Kidney (tissue), 22 donors: ENCODE data around the gene GFOD2. TPM values are rescaled to one million over a fixed set of nuclear protein-coding genes. Genes with fewer than 3 reads are reported as not detected.

Experiments
- DNase-seq, 5 donors: peaks; one replicate each; pipeline ENCODE4 v3.0.0-alpha.2; 2013 to 2020
- FAIRE-seq: peaks from 2 replicates; lab custom pipeline; 2012; peaks lifted over from hg19 to GRCh38; lab: Jason Lieb, UNC
- H3K27ac ChIP-seq, 2 donors: one replicate each; pipeline ENCODE4 v1.7.0; 2013; ENCODE audit warnings: low read depth in 2 of 2, low read length in 2 of 2, inconsistent platforms in 1 of 2
- H3K27me3 ChIP-seq: one replicate; pipeline ENCODE4 v1.7.1; 2013; ENCODE audit warnings: low read length, inconsistent platforms; ENCODE audit not compliant: control insufficient read depth, insufficient read depth
- H3K36me3 ChIP-seq, 3 donors: one replicate each; pipeline versions ENCODE4 v1.7.0 to v1.7.1; 2013; ENCODE audit warnings: low read length in 3 of 3, control low read depth in 1 of 3, inconsistent platforms in 1 of 3; ENCODE audit not compliant: insufficient read depth in 3 of 3, control insufficient read depth in 2 of 3
- H3K4me1 ChIP-seq, 3 donors: one replicate each; pipeline versions ENCODE4 v1.7.0 to v1.7.1; 2013; ENCODE audit warnings: low read length in 3 of 3, inconsistent platforms in 1 of 3, low read depth in 1 of 3; ENCODE audit not compliant: control insufficient read depth in 2 of 3, insufficient read depth in 2 of 3
- H3K4me3 ChIP-seq, 3 donors: one replicate each; pipeline versions ENCODE4 v1.7.0 to v1.8.1; 2013; ENCODE audit warnings: low read length in 3 of 3, control low read depth in 1 of 3, inconsistent platforms in 1 of 3
- H3K9ac ChIP-seq, 3 donors: one replicate each; pipeline versions ENCODE4 v1.7.0 to v1.7.1; 2013; ENCODE audit warnings: low read length in 3 of 3, control low read depth in 1 of 3, inconsistent platforms in 1 of 3
- H3K9me3 ChIP-seq, 3 donors: one replicate each; pipeline versions ENCODE4 v1.7.0 to v1.7.1; 2013; ENCODE audit warnings: low read length in 3 of 3, control low read depth in 1 of 3, inconsistent platforms in 1 of 3; ENCODE audit not compliant: control insufficient read depth in 2 of 3, insufficient read depth in 1 of 3
- intact Hi-C: fragments of 100-400 bp; cut with DNase I; formaldehyde crosslinking; loops from one replicate; pipeline ENCODE4 v1.11.1; 2022
- long read RNA-seq, 10 donors: library from polyadenylated mRNA in 1 of 10; unstranded in 1 of 10; transcript quantifications; one replicate each; pipeline ENCODE4 v2.0.0 and lab custom pipeline, GENCODE V29; 2021 to 2026
- polyA plus RNA-seq: library from polyadenylated mRNA; stranded (reverse); fragments of 350-450 nt; fragmentation: Illumina TruSeq; extraction: RNeasy Lipid Tissue Mini Kit (QIAGEN cat#74804); gene quantifications from one replicate; pipeline ENCODE4 v1.2.3, GENCODE V29; 2014; ENCODE audit warnings: low read depth, low replicate concordance; ENCODE audit not compliant: insufficient read depth
- total RNA-seq: library from RNA; stranded (reverse); fragmentation: NEBNext Ultra II Directional; extraction: Animal tissue kit (Norgen Biotek cat#: 25700); gene quantifications from one replicate; pipeline ENCODE4 v1.2.1, GENCODE V29; 2021
- TF ChIP-seq, protein P1 (sequence below): IDR thresholded peaks from 3 replicates; pipeline ENCODE4 v1.5.1; 2012; ENCODE audit warnings: mild to moderate bottlenecking, moderate library complexity, borderline replicate concordance; ENCODE audit not compliant: insufficient read depth; ENCODE audit errors: extremely low read depth
- donor health status: control.
- donor health status: control.
- donor health status: control.
- donor health status: control.
- donor health status: control.
- donor health status: DM: yes; HTN: yes; CAD: no.
- donor health status: Normal renal cell carcinoma (clear cell type).

Gene GFOD2, protein sequence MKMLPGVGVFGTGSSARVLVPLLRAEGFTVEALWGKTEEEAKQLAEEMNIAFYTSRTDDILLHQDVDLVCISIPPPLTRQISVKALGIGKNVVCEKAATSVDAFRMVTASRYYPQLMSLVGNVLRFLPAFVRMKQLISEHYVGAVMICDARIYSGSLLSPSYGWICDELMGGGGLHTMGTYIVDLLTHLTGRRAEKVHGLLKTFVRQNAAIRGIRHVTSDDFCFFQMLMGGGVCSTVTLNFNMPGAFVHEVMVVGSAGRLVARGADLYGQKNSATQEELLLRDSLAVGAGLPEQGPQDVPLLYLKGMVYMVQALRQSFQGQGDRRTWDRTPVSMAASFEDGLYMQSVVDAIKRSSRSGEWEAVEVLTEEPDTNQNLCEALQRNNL
- total RNA-seq (24.5 TPM), polyA plus RNA-seq (14.5 TPM)
- long read RNA-seq, donor 1, full-length matches to known transcripts: 14 of 19 reads
- long read RNA-seq, donor 1, partial matches to known transcripts: 5 of 19 reads
- long read RNA-seq, donor 1, other reads (novel, unspliced or antisense): 0 of 19 reads
- long read RNA-seq, donor 2, full-length matches to known transcripts: 9 of 9 reads
- long read RNA-seq, donor 2, partial matches to known transcripts: 0 of 9 reads
- long read RNA-seq, donor 2, other reads (novel, unspliced or antisense): 0 of 9 reads
- long read RNA-seq, donor 3, full-length matches to known transcripts: 8 of 8 reads
- long read RNA-seq, donor 3, partial matches to known transcripts: 0 of 8 reads
- long read RNA-seq, donor 3, other reads (novel, unspliced or antisense): 0 of 8 reads
- long read RNA-seq, donor 4, full-length matches to known transcripts: 4 of 4 reads
- long read RNA-seq, donor 4, partial matches to known transcripts: 0 of 4 reads
- long read RNA-seq, donor 4, other reads (novel, unspliced or antisense): 0 of 4 reads
- long read RNA-seq, donor 5, partial matches to known transcripts: 0 of 1 reads
- long read RNA-seq, donor 5, other reads (novel, unspliced or antisense): 0 of 1 reads
- long read RNA-seq, donor 6, full-length matches to known transcripts: 4 of 4 reads
- long read RNA-seq, donor 6, partial matches to known transcripts: 0 of 4 reads
- long read RNA-seq, donor 6, other reads (novel, unspliced or antisense): 0 of 4 reads
- long read RNA-seq, donor 7, full-length matches to known transcripts: 15 of 24 reads
- long read RNA-seq, donor 7, partial matches to known transcripts: 2 of 24 reads
- long read RNA-seq, donor 7, other reads (novel, unspliced or antisense): 7 of 24 reads
- long read RNA-seq, donor 8, full-length matches to known transcripts: 11 of 11 reads
- long read RNA-seq, donor 8, partial matches to known transcripts: 0 of 11 reads
- long read RNA-seq, donor 8, other reads (novel, unspliced or antisense): 0 of 11 reads
- long read RNA-seq, donor 9, full-length matches to known transcripts: 8 of 8 reads
- long read RNA-seq, donor 9, partial matches to known transcripts: 0 of 8 reads
- long read RNA-seq, donor 9, other reads (novel, unspliced or antisense): 0 of 8 reads
- long read RNA-seq, donor 10, full-length matches to known transcripts: 11 of 11 reads
- long read RNA-seq, donor 10, partial matches to known transcripts: 0 of 11 reads
- long read RNA-seq, donor 10, other reads (novel, unspliced or antisense): 0 of 11 reads

DNA sequence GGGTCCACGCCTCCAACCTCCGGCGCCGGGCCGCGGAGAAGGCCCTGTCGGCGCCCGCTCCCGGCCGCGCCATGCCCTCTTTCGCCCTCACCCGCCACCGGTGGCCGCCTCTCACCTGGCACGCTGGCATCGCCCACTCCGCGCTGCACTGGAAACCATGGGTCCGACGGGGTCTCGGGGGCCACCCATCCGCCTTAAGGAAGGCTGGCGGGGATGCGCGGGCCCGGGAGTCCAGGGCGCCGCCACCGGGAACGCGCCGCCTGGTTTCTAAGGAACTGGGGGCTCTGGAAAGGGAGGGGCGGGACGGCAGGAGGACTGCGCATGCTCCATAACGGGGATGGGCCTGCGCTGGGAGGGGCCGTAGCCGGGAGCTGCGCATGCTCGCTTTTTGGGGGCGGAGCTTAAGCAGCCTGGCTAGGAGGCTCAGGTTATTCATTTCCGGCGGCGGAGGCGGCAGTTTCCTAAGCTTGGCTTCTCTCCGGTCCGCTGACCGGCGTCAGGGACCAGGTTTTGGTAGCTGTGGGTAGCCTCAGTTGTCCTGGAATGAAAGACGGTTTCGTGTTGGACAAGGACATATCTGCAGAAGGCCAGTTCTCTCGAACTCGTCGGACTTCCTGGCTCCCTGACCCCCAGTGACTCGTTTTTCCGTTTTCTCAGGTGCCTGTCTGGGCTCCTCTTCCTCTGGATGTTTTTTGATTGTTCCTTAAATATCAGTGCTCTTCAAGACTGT lies at the start of gene GFOD2:
Gene GFOD2, minus strand, starts transcription at position 269 of the 730 bp plus-strand sequence. CDS start 33,601 bp downstream, outside the sequence.
- peaks cover 0 to 13% (median 12%) of the 10 kb centered on the region in 3 donors for H3K4me1 ChIP-seq
- peak; percentile 98 for DNase-seq
- TF ChIP-seq, protein P1, sequence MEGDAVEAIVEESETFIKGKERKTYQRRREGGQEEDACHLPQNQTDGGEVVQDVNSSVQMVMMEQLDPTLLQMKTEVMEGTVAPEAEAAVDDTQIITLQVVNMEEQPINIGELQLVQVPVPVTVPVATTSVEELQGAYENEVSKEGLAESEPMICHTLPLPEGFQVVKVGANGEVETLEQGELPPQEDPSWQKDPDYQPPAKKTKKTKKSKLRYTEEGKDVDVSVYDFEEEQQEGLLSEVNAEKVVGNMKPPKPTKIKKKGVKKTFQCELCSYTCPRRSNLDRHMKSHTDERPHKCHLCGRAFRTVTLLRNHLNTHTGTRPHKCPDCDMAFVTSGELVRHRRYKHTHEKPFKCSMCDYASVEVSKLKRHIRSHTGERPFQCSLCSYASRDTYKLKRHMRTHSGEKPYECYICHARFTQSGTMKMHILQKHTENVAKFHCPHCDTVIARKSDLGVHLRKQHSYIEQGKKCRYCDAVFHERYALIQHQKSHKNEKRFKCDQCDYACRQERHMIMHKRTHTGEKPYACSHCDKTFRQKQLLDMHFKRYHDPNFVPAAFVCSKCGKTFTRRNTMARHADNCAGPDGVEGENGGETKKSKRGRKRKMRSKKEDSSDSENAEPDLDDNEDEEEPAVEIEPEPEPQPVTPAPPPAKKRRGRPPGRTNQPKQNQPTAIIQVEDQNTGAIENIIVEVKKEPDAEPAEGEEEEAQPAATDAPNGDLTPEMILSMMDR: no peak
- peak within 1 kb of the TSS; percentile 87 to 97 for H3K27ac ChIP-seq
- no peak for FAIRE-seq
- peak within 1 kb of the TSS; percentile 74 to 97 (median 94) for H3K4me3 ChIP-seq
- no peaks in the 10 kb centered on the region for H3K36me3 ChIP-seq
- no peaks in the 10 kb centered on the region for H3K9me3 ChIP-seq
- no peaks in the 10 kb centered on the region for H3K27me3 ChIP-seq
- H3K9ac ChIP-seq: peak within 1 kb of the TSS; percentile 65 to 90 (median 90)
- intact Hi-C loops: no loop called here

DNA sequence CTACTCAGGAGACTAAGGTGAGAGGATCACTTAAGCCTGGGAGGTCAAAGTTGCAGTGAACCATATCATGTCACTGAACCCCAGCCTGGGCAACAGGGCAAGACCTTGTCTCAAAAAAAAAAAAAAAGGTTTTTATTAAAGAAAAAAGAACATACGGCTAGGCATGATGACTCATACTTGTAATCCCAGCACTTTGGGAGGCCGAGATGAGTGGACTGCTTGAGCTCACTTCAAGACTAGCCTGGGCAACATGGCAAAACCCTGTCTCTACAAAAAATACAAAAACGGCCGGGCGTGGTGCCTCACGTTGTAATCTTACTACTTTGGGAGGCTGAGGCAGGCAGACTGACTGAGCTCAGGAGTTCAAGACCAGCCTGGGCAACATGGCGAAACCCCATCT lies 48.8 kb upstream of the GFOD2 start:
- no peak overlapping the region for H3K4me3 ChIP-seq
- intact Hi-C loops: no loop called here
- H3K9ac ChIP-seq: no peak overlapping the region
- H3K27me3 ChIP-seq: no peaks in the 10 kb centered on the region
- no peak for FAIRE-seq
- no peaks in the 10 kb centered on the region for H3K9me3 ChIP-seq
- H3K27ac ChIP-seq: no peak overlapping the region
- peaks cover 0 to 5% (median 4%) of the 10 kb centered on the region in 3 donors for H3K4me1 ChIP-seq
- no peak for DNase-seq
- peaks cover 0 to 7% (median 4%) of the 10 kb centered on the region in 3 donors for H3K36me3 ChIP-seq
- TF ChIP-seq, protein P1: no peak
